WTC11 (cell line): ENCODE measurements around the gene CHAC1. TPM values are rescaled to one million over a fixed set of nuclear protein-coding genes. Genes with fewer than 3 reads are reported as not detected.

ENCODE experiments used
- ATAC-seq: fragments of 200-7000 bp; cut with Tn5 transposase; 2 replicates; pipeline ENCODE4 v1.10.0; 2021; ENCODE audit warnings: mild to moderate bottlenecking, moderate library complexity
- CTCF ChIA-PET: fragments of 300-600 bp; sonication (Branson Sonifier 250); formaldehyde crosslinking; loops from one replicate; lab custom pipeline; 2021; ENCODE audit warnings: antibody characterized with exemption; lab: Charles Lee
- POLR2A ChIA-PET: fragments of 350-600 bp; sonication (Branson Sonifier 250); formaldehyde crosslinking; loops from one replicate; lab custom pipeline; 2021; ENCODE audit warnings: antibody characterized with exemption; lab: Charles Lee
- DNase-seq: peaks from one replicate; pipeline ENCODE4 v3.0.0; 2021; ENCODE audit warnings: low spot score
- H3K27ac Mint-ChIP-seq: 2 replicates; pipeline ENCODE4 v1.8.0; 2021; ENCODE audit warnings: mixed read lengths
- H3K27me3 Mint-ChIP-seq: 2 replicates; pipeline ENCODE4 v1.8.0; 2021; ENCODE audit warnings: low read depth, mild to moderate bottlenecking, moderate library complexity, mixed read lengths
- H3K36me3 Mint-ChIP-seq: 2 replicates; pipeline ENCODE4 v1.8.0; 2021; ENCODE audit warnings: mixed read lengths
- H3K4me1 Mint-ChIP-seq: 2 replicates; pipeline ENCODE4 v1.8.0; 2022; ENCODE audit warnings: mixed read lengths
- H3K4me3 Mint-ChIP-seq: 2 replicates; pipeline ENCODE4 v1.8.0; 2021; ENCODE audit warnings: mild to moderate bottlenecking, moderate library complexity, mixed read lengths
- H3K9me3 Mint-ChIP-seq: 2 replicates; pipeline ENCODE4 v1.8.0; 2021; ENCODE audit warnings: mixed read lengths
- AFF4 ChIP-seq: sonication (generic); formaldehyde crosslinking; IDR thresholded peaks from 2 replicates; pipeline ENCODE4 v1.8.1; 2023; ENCODE audit warnings: mild to moderate bottlenecking, missing genetic modification reagents, borderline replicate concordance
- ARID4B ChIP-seq: sonication (generic); formaldehyde crosslinking; IDR thresholded peaks from 2 replicates; pipeline ENCODE4 v1.8.0; 2023; ENCODE audit warnings: missing genetic modification reagents, mild to moderate bottlenecking, borderline replicate concordance
- CDX4 ChIP-seq: fragments of 250-450 bp; sonication (Bioruptor Pico); IDR thresholded peaks from 2 replicates; pipeline ENCODE4 v1.9.0; 2021; ENCODE audit warnings: moderate library complexity, mild to moderate bottlenecking, inconsistent platforms, borderline replicate concordance
- CTCF ChIP-seq: fragments of 200-600 bp; IDR thresholded peaks from 2 replicates; pipeline ENCODE4 v1.8.0; 2022; ENCODE audit warnings: antibody characterized with exemption
- EMX1 ChIP-seq: fragments of 250-450 bp; sonication (Bioruptor Pico); IDR thresholded peaks from 2 replicates; pipeline ENCODE4 v1.8.0; 2021; ENCODE audit warnings: mild to moderate bottlenecking
- IRF2 ChIP-seq: sonication (generic); formaldehyde crosslinking; IDR thresholded peaks from 2 replicates; pipeline ENCODE4 v1.8.0; 2022; ENCODE audit warnings: low read depth, missing genetic modification reagents, borderline replicate concordance
- NFE2L1 ChIP-seq: sonication (generic); formaldehyde crosslinking; IDR thresholded peaks from 2 replicates; pipeline ENCODE4 v1.8.1; 2023; ENCODE audit warnings: missing genetic modification reagents
- PRDM15 ChIP-seq: sonication (generic); formaldehyde crosslinking; IDR thresholded peaks from 2 replicates; pipeline ENCODE4 v1.8.0; 2022; ENCODE audit warnings: missing genetic modification reagents
- STAT6 ChIP-seq: sonication (generic); formaldehyde crosslinking; conservative IDR thresholded peaks from 2 replicates; pipeline ENCODE4 v1.8.1; 2023; ENCODE audit warnings: mild to moderate bottlenecking, low read depth, missing genetic modification reagents, moderate library complexity
- ZNF138 ChIP-seq: sonication (generic); formaldehyde crosslinking; conservative IDR thresholded peaks from 2 replicates; pipeline ENCODE4 v1.8.1; 2022; ENCODE audit warnings: mild to moderate bottlenecking, moderate library complexity, missing genetic modification reagents
- ZNF317 ChIP-seq: sonication (generic); formaldehyde crosslinking; IDR thresholded peaks from 2 replicates; pipeline ENCODE4 v1.8.1; 2023; ENCODE audit warnings: low read depth, mild to moderate bottlenecking, moderate library complexity, missing genetic modification reagents, borderline replicate concordance
- ZNF396 ChIP-seq: fragments of 250-450 bp; sonication (Bioruptor Pico); IDR thresholded peaks from 2 replicates; pipeline ENCODE4 v1.8.0; 2021; ENCODE audit warnings: mild to moderate bottlenecking, moderate library complexity, borderline replicate concordance
- total RNA-seq: library from RNA; stranded (reverse); gene quantifications from 3 replicates; pipeline ENCODE4 v1.2.3, GENCODE V29; 2021

CHAC1 gene
- total RNA-seq, 1 experiment from 2014 or later: 31.0 TPM

GRCh38 chr15:40963201-40963600 lies 9.9 kb downstream of the CHAC1 start:
- ChIA-PET CTCF (interaction anchor here (0.9 to 6.7 kb wide), 7 partner anchors 9 to 69 kb away, joined by 3 to 55 read pairs (median 4); partner anchors contain the start of genes CHAC1, DLL4 and VPS18), POLR2A (interaction anchor here (3.6 kb wide), 1 partner anchor 10 kb away, joined by 22 read pairs; the partner anchor contains the start of gene CHAC1)
- H3K4me1 Mint-ChIP-seq: peaks cover 37% of the 10 kb centered on the region
- ATAC-seq: no peak
- H3K27me3 Mint-ChIP-seq: no peaks in the 10 kb centered on the region
- DNase-seq: no peak
- TF ChIP-seq ZNF138 (CRISPR knock-in tag): no peak
- no peak for TF ChIP-seq EMX1 (CRISPR knock-in tag)
- no peak for TF ChIP-seq NFE2L1 (CRISPR knock-in tag)
- TF ChIP-seq ARID4B (CRISPR knock-in tag): no peak
- no peak for TF ChIP-seq ZNF317 (CRISPR knock-in tag)
- no peak for TF ChIP-seq IRF2 (CRISPR knock-in tag)
- TF ChIP-seq ZNF396 (CRISPR knock-in tag): no peak
- no peak for TF ChIP-seq PRDM15
- TF ChIP-seq AFF4 (CRISPR knock-in tag): no peak
- TF ChIP-seq STAT6 (CRISPR knock-in tag): no peak
- TF ChIP-seq CTCF: no peak
- no peak for TF ChIP-seq CDX4 (CRISPR knock-in tag)
- H3K27ac Mint-ChIP-seq: no peak overlapping the region; the same call in 1 of the 2 replicates
- no peak overlapping the region for H3K4me3 Mint-ChIP-seq
- H3K9me3 Mint-ChIP-seq: peaks cover 11% of the 10 kb centered on the region; the same call in 1 of the 2 replicates
- H3K36me3 Mint-ChIP-seq: no peaks in the 10 kb centered on the region
